K562 (cell line): Measurements from ENCODE around the gene SPTBN4. TPM values are rescaled to one million over a fixed set of nuclear protein-coding genes. Genes with fewer than 3 reads are reported as not detected.

ENCODE experiments used
- ATAC-seq: fragments of 200-7000 bp; cut with Tn5 transposase; 3 replicates; pipeline ENCODE4 v1.9.1; 2020; ENCODE audit warnings: moderate library complexity
- BruUV-seq: library from RNA; stranded (reverse); fragments of 400-500 nt; replicated peaks from 2 replicates; lab custom pipeline; 2021; lab: Mats Ljungman, UMichigan
- CTCF ChIA-PET: fragments of 300-600 bp; formaldehyde crosslinking; extraction: SDS; loops from one replicate; lab custom pipeline; 2021; ENCODE audit warnings: low intra/inter-chr PET ratio; lab: Yijun Ruan, JAX
- POLR2A ChIA-PET: fragments of 300-600, 350-650 bp; sonication (Branson Sonifier 250); formaldehyde crosslinking; extraction: SDS; loops from one replicate; lab custom pipeline; 2021; ENCODE audit warnings: antibody characterized with exemption, inconsistent platforms; lab: Yijun Ruan, JAX
- DNase-seq, 4 experiments: peaks; one replicate each; pipeline versions ENCODE4 v3.0.0 to v3.0.0-alpha.2; 2011 to 2018; ENCODE audit warnings: low spot score in 3 of 4, mixed read lengths in 3 of 4; ENCODE audit errors: extremely low read depth in 1 of 4
- FAIRE-seq: peaks from 2 replicates; lab custom pipeline; 2011; peaks lifted over from hg19 to GRCh38; lab: Jason Lieb, UNC
- H2AFZ ChIP-seq: 2 replicates; pipeline ENCODE4 v1.6.0; 2011; ENCODE audit warnings: low read depth, low read length, control low read depth, inconsistent platforms
- H3K27ac ChIP-seq: fragments of 200-600 bp; 3 replicates; pipeline ENCODE4 v1.8.0; 2011; ENCODE audit warnings: low read depth, mild to moderate bottlenecking, control low read depth, inconsistent platforms, low read length, moderate library complexity, mixed read lengths; ENCODE audit errors: extremely low read depth
- H3K27me3 ChIP-seq, 2 experiments: fragments of 300-600 bp in 1 of 2; 2 replicates in 1 of 2; 3 replicates in 1 of 2; pipeline versions ENCODE4 v1.6.0 to v1.8.0; 2011; ENCODE audit warnings: inconsistent platforms in 2 of 2, low read length in 2 of 2, mild to moderate bottlenecking in 1 of 2, mixed read lengths in 1 of 2, moderate library complexity in 1 of 2; ENCODE audit not compliant: control insufficient read depth in 2 of 2, insufficient read depth in 2 of 2
- H3K36me3 ChIP-seq: fragments of 300-600 bp; 3 replicates; pipeline ENCODE4 v1.8.0; 2011; ENCODE audit warnings: mild to moderate bottlenecking, low read length, inconsistent platforms; ENCODE audit not compliant: control insufficient read depth, insufficient read depth
- H3K4me1 ChIP-seq, 2 experiments: fragments of 200-600 bp in 1 of 2; replicated peaks in 1 of 2; 2 replicates in 1 of 2; 3 replicates in 1 of 2; pipeline versions ENCODE4 v1.5.1 to v1.8.0; 2011; ENCODE audit warnings: inconsistent platforms in 2 of 2, low read length in 2 of 2, mild to moderate bottlenecking in 1 of 2, mixed read lengths in 1 of 2, moderate library complexity in 1 of 2; ENCODE audit not compliant: control insufficient read depth in 2 of 2, insufficient read depth in 2 of 2
- H3K4me2 ChIP-seq: 2 replicates; pipeline ENCODE4 v1.6.1; 2011; ENCODE audit warnings: low read length, control low read depth, inconsistent platforms, mixed read lengths; ENCODE audit not compliant: insufficient read depth
- H3K4me3 ChIP-seq: fragments of 200-600 bp; sonication (generic), shearing (Covaris generic); 2 replicates; pipeline ENCODE4 v1.5.1; 2016; ENCODE audit warnings: control low read depth, inconsistent platforms
- H3K79me2 ChIP-seq: fragments of 200-600 bp; 3 replicates; pipeline ENCODE4 v1.8.0; 2011; ENCODE audit warnings: low read length, inconsistent platforms; ENCODE audit not compliant: control insufficient read depth, insufficient read depth
- H3K9ac ChIP-seq, 2 experiments: 2 replicates each; pipeline versions ENCODE4 v1.6.0 to v1.6.1; 2011; ENCODE audit warnings: low read depth in 2 of 2, low read length in 2 of 2, control low read depth in 1 of 2, inconsistent platforms in 1 of 2, mild to moderate bottlenecking in 1 of 2, mixed read lengths in 1 of 2; ENCODE audit not compliant: insufficient read depth in 1 of 2
- H3K9me1 ChIP-seq: one replicate; pipeline ENCODE4 v1.6.0; 2011; ENCODE audit warnings: inconsistent platforms, mild to moderate bottlenecking, low read length, moderate library complexity; ENCODE audit not compliant: control insufficient read depth, insufficient read depth
- H3K9me3 ChIP-seq: replicated peaks from 2 replicates; pipeline ENCODE4 v1.5.1; 2011; ENCODE audit warnings: low read depth, low read length, inconsistent platforms; ENCODE audit not compliant: control insufficient read depth, insufficient read depth
- H4K20me1 ChIP-seq: replicated peaks from 2 replicates; pipeline ENCODE4 v1.6.1; 2011; ENCODE audit warnings: low read length, inconsistent platforms, mixed read lengths; ENCODE audit not compliant: control insufficient read depth, insufficient read depth
- CTCF ChIP-seq, 3 experiments: IDR thresholded peaks in 2 of 3; conservative IDR thresholded peaks in 1 of 3; 2 replicates each; pipeline ENCODE4 v1.5.1; 2011 to 2012; ENCODE audit warnings: low read length in 3 of 3, mild to moderate bottlenecking in 3 of 3, control low read depth in 2 of 3, improper control_type of control experiment in 1 of 3, inconsistent platforms in 1 of 3, low read depth in 1 of 3, mixed read lengths in 1 of 3, moderate library complexity in 1 of 3; ENCODE audit not compliant: insufficient read depth in 2 of 3
- POLR2H ChIP-seq: IDR thresholded peaks from 2 replicates; pipeline ENCODE4 v1.6.1; 2016; ENCODE audit warnings: missing genetic modification characterization, low read depth, mild to moderate bottlenecking, control low read depth, missing compliant biosample characterization, moderate library complexity
- POLR3A ChIP-seq: IDR thresholded peaks from 2 replicates; pipeline ENCODE4 v1.6.1; 2011; ENCODE audit warnings: borderline replicate concordance, mild to moderate bottlenecking, moderate library complexity; ENCODE audit not compliant: insufficient read length, insufficient read depth; ENCODE audit errors: extremely low read depth
- RBM14 ChIP-seq: fragments of 200-400 bp; formaldehyde crosslinking; IDR thresholded peaks from 2 replicates; pipeline ENCODE4 v1.6.1; 2018; ENCODE audit warnings: low read depth, mild to moderate bottlenecking, low read length, moderate library complexity, borderline replicate concordance; ENCODE audit not compliant: insufficient read depth
- ZNF121 ChIP-seq: sonication (generic); formaldehyde crosslinking; conservative IDR thresholded peaks from 2 replicates; pipeline ENCODE4 v1.8.0; 2022; ENCODE audit warnings: missing genetic modification reagents
- WGBS: fragments of 100-300 bp; shearing (Covaris generic); methylation state at CpG from one replicate; pipeline ENCODE4 v1.1.6; 2016; ENCODE audit warnings: low coverage, mixed read lengths; ENCODE audit not compliant: insufficient coverage; ENCODE audit errors: missing lambda C conversion rate; 5-methylcytosine and 5-hydroxymethylcytosine counted together
- in situ Hi-C: fragments of 300-500 bp; cut with MboI; formaldehyde crosslinking; loops from 4 replicates; pipeline ENCODE4 v1.15.0; 2018; ENCODE audit warnings: inconsistent platforms, mixed read lengths
- intact Hi-C: fragments of 100-400 bp; cut with micrococcal nuclease; formaldehyde crosslinking; loops from 2 replicates; pipeline ENCODE4 v1.14.2; 2022
- polyA plus RNA-seq, 8 experiments: library from polyadenylated mRNA; depleted of rRNA in 4 of 8; stranded (reverse) in 5 of 8; unstranded in 3 of 8; fragments of >200 nt; fragmentation: Nextera tagmentation in 2 of 8; fragmentation: Illumina TruSeq in 1 of 8; extraction: Ambion mirVana in 2 of 8; extraction: Trizol in 1 of 8; gene quantifications; 2 replicates each; pipeline versions ENCODE4 v1.2.1 to v1.2.3, GENCODE V29; 2011 to 2014; ENCODE audit warnings: inconsistent platforms in 1 of 8, missing spikeins in 1 of 8
- total RNA-seq, 7 experiments: library from RNA; depleted of rRNA in 6 of 7; stranded (reverse); fragments of >200 nt in 6 of 7; fragmentation: Illumina TruSeq in 2 of 7; extraction: Trizol in 2 of 7; gene quantifications; 2 replicates each; pipeline versions ENCODE4 v1.2.1 to v1.2.3, GENCODE V29; 2011 to 2021; ENCODE audit warnings: low replicate concordance in 1 of 7

SPTBN4 gene
- total and polyA plus RNA-seq, 9 of the 15 experiments (the other 6 are each of a cell fraction or from before 2014, with no cell fraction given) = 0.01 to 1.5 (median 0.86) TPM

GRCh38 chr19:40584007-40584406, 117.2 kb downstream of the SPTBN4 start:
- Histone ChIP-seq H3K9me1 (no peaks in the 10 kb centered on the region), H3K9ac (no peak overlapping the region), H4K20me1 (no peaks in the 10 kb centered on the region)
- FAIRE-seq (peak; percentile 85), DNase-seq (no peak)
- ChIA-PET CTCF (no interaction called here), POLR2A (no interaction called here)
- in situ Hi-C loops = no loop called here
- BruUV-seq = no TSS peak
- TF ChIP-seq ZNF121 = no peak
- no peak for TF ChIP-seq POLR2H (tag)
- TF ChIP-seq RBM14 = no peak
- TF ChIP-seq POLR3A = no peak
- peak; percentile 48 to 57 (median 50); a peak in 5 of 6 replicates for TF ChIP-seq CTCF (IDR thresholded peaks at IDR 0.05 in 2 of 3, conservative IDR thresholded peaks at IDR 0.05 in 1 of 3; ENCODE audit: insufficient read depth in 2 of 3, low read depth in 1 of 3, low read length in 3 of 3)
- TF ChIP-seq, all 486 proteins: peak for 1
- Histone ChIP-seq H3K4me3 (no peak overlapping the region), H2AFZ (no peak overlapping the region), H3K9me3 (no peaks in the 10 kb centered on the region), H3K27me3 (no peaks in the 10 kb centered on the region), H3K27ac (no peak overlapping the region), H3K4me2 (no peak overlapping the region), H3K79me2 (no peaks in the 10 kb centered on the region), H3K36me3 (peaks cover 27% of the 10 kb centered on the region; the same call in 1 of the 3 replicates), H3K4me1 (peaks cover 3 to 31% of the 10 kb centered on the region in 2 experiments; a peak in 3 of 5 replicates)
- peak; percentile 76 for ATAC-seq
- intact Hi-C loops = no loop called here
- WGBS = 56% methylated on average over 5 of the region's 5 CpGs
